H1 (cell line): ENCODE data around the gene CHCHD3. TPM values are rescaled to one million over a fixed set of nuclear protein-coding genes. Genes with fewer than 3 reads are reported as not detected.

Experiments
- CTCF ChIA-PET: fragments of 300-600 bp; sonication (Branson Sonifier 250); formaldehyde crosslinking; loops from one replicate; lab custom pipeline; 2021; ENCODE audit not compliant: partially characterized antibody; lab: Charles Lee
- POLR2A ChIA-PET: fragments of 300-600 bp; sonication (Branson Sonifier 250); formaldehyde crosslinking; loops from one replicate; lab custom pipeline; 2021; ENCODE audit warnings: inconsistent platforms; ENCODE audit not compliant: partially characterized antibody; lab: Charles Lee
- DNase-seq, 2 experiments: peaks; one replicate each; pipeline versions ENCODE4 v3.0.0 to v3.0.0-alpha.2; 2010 to 2022; ENCODE audit warnings: low spot score in 2 of 2, low read depth in 1 of 2, mixed read lengths in 1 of 2
- FAIRE-seq: peaks from 2 replicates; lab custom pipeline; 2011; peaks lifted over from hg19 to GRCh38; lab: Jason Lieb, UNC
- H2AFZ ChIP-seq: 2 replicates; pipeline ENCODE4 v1.8.1; 2012; ENCODE audit warnings: low read length, inconsistent platforms
- H2AK5ac ChIP-seq: 2 replicates; pipeline ENCODE4 v1.6.1; 2013; ENCODE audit warnings: low read depth, low read length
- H2BK120ac ChIP-seq: replicated peaks from 2 replicates; pipeline ENCODE3; 2013; ENCODE audit warnings: low read depth, low read length, inconsistent platforms
- H2BK12ac ChIP-seq: 2 replicates; pipeline ENCODE4 v1.6.1; 2013; ENCODE audit warnings: low read depth, low read length
- H2BK15ac ChIP-seq: 2 replicates; pipeline ENCODE4 v1.6.1; 2013; ENCODE audit warnings: low read length
- H2BK20ac ChIP-seq: 2 replicates; pipeline ENCODE4 v1.6.1; 2013; ENCODE audit warnings: low read length
- H2BK5ac ChIP-seq: 2 replicates; pipeline ENCODE4 v1.6.1; 2013; ENCODE audit warnings: low read depth, low read length
- H3K14ac ChIP-seq: 2 replicates; pipeline ENCODE4 v1.6.1; 2013; ENCODE audit warnings: inconsistent platforms; ENCODE audit not compliant: insufficient read length
- H3K18ac ChIP-seq: 2 replicates; pipeline ENCODE4 v1.6.1; 2013; ENCODE audit warnings: low read length; ENCODE audit errors: extremely low read depth
- H3K23ac ChIP-seq: 2 replicates; pipeline ENCODE4 v1.6.1; 2013; ENCODE audit warnings: inconsistent platforms; ENCODE audit not compliant: insufficient read length
- H3K23me2 ChIP-seq: 2 replicates; pipeline ENCODE4 v1.6.1; 2013; ENCODE audit warnings: low read depth, low read length
- H3K27ac ChIP-seq: 2 replicates; pipeline ENCODE4 v1.6.1; 2011; ENCODE audit warnings: low read depth, low read length, inconsistent platforms
- H3K27me3 ChIP-seq, 4 experiments: replicated peaks in 1 of 4; 1 replicate in 1 of 4; 2 replicates in 3 of 4; pipeline versions ENCODE4 v1.6.1 to v1.8.1; 2011 to 2013; ENCODE audit warnings: low read length in 3 of 4, mild to moderate bottlenecking in 3 of 4, inconsistent platforms in 2 of 4, mixed read lengths in 2 of 4, moderate library complexity in 1 of 4; ENCODE audit not compliant: control insufficient read depth in 3 of 4, insufficient read depth in 3 of 4; ENCODE audit errors: extremely low read depth in 1 of 4
- H3K36me3 ChIP-seq, 4 experiments: 2 replicates each; pipeline versions ENCODE4 v1.6.1 to v1.8.1; 2011 to 2013; ENCODE audit warnings: mild to moderate bottlenecking in 4 of 4, low read length in 3 of 4, moderate library complexity in 2 of 4, control low read depth in 1 of 4, inconsistent platforms in 1 of 4; ENCODE audit not compliant: insufficient read depth in 4 of 4, control insufficient read depth in 2 of 4
- H3K4ac ChIP-seq: replicated peaks from 2 replicates; pipeline ENCODE3; 2013; ENCODE audit warnings: low read length, low read depth, mixed read lengths, inconsistent platforms; ENCODE audit not compliant: insufficient read length
- H3K4me1 ChIP-seq, 4 experiments: replicated peaks in 1 of 4; 1 replicate in 1 of 4; 2 replicates in 3 of 4; pipeline versions ENCODE4 v1.6.1 to v1.8.1; 2011 to 2013; ENCODE audit warnings: low read length in 3 of 4, inconsistent platforms in 2 of 4, mixed read lengths in 1 of 4; ENCODE audit not compliant: insufficient read depth in 4 of 4, control insufficient read depth in 3 of 4
- H3K4me2 ChIP-seq, 2 experiments: 2 replicates each; pipeline versions ENCODE4 v1.6.1 to v1.8.1; 2011 to 2013; ENCODE audit warnings: low read depth in 2 of 2, low read length in 2 of 2, control low read depth in 1 of 2, inconsistent platforms in 1 of 2, mild to moderate bottlenecking in 1 of 2; ENCODE audit not compliant: insufficient read depth in 1 of 2
- H3K4me3 ChIP-seq, 4 experiments: fragments of 200-600, 300-600 bp in 1 of 4; sonication (generic), shearing (Covaris generic), sonication (Bioruptor Twin) in 1 of 4; 2 replicates each; pipeline versions ENCODE4 v1.5.1 to v1.8.1; 2011 to 2016; ENCODE audit warnings: low read length in 4 of 4, low read depth in 3 of 4, control low read depth in 2 of 4, inconsistent platforms in 2 of 4, mild to moderate bottlenecking in 2 of 4, mixed read lengths in 1 of 4, moderate library complexity in 1 of 4; ENCODE audit not compliant: insufficient read depth in 2 of 4; ENCODE audit errors: extremely low read depth in 1 of 4
- H3K56ac ChIP-seq: replicated peaks from 2 replicates; pipeline ENCODE3; 2013; ENCODE audit warnings: low read depth, mild to moderate bottlenecking, mixed read lengths, low read length, inconsistent platforms; ENCODE audit not compliant: insufficient read length
- H3K79me1 ChIP-seq: 2 replicates; pipeline ENCODE4 v1.6.1; 2013; ENCODE audit warnings: low read depth, low read length, control low read depth
- H3K79me2 ChIP-seq, 2 experiments: 2 replicates each; pipeline versions ENCODE4 v1.6.1 to v1.8.1; 2012 to 2013; ENCODE audit warnings: low read length in 2 of 2, mild to moderate bottlenecking in 2 of 2, inconsistent platforms in 1 of 2; ENCODE audit not compliant: insufficient read depth in 2 of 2, control insufficient read depth in 1 of 2
- H3K9ac ChIP-seq, 4 experiments: replicated peaks in 1 of 4; 1 replicate in 1 of 4; 2 replicates in 3 of 4; pipeline versions ENCODE4 v1.6.1 to v1.8.1; 2011 to 2013; ENCODE audit warnings: low read depth in 3 of 4, low read length in 3 of 4, control low read depth in 2 of 4, mild to moderate bottlenecking in 2 of 4, moderate library complexity in 2 of 4, inconsistent platforms in 1 of 4; ENCODE audit errors: extremely low read depth in 1 of 4
- H3K9me3 ChIP-seq, 2 experiments: 2 replicates each; pipeline versions ENCODE4 v1.6.1 to v1.8.1; 2012 to 2013; ENCODE audit warnings: mild to moderate bottlenecking in 2 of 2, moderate library complexity in 2 of 2, control low read depth in 1 of 2, inconsistent platforms in 1 of 2, low read depth in 1 of 2, low read length in 1 of 2, mixed read lengths in 1 of 2; ENCODE audit not compliant: insufficient read depth in 2 of 2
- H4K20me1 ChIP-seq, 2 experiments: replicated peaks in 1 of 2; 2 replicates each; pipeline versions ENCODE3 to v1.8.1; 2011 to 2013; ENCODE audit warnings: inconsistent platforms in 2 of 2, low read length in 2 of 2, mild to moderate bottlenecking in 1 of 2; ENCODE audit not compliant: insufficient read depth in 2 of 2, control insufficient read depth in 1 of 2
- H4K5ac ChIP-seq: 2 replicates; pipeline ENCODE4 v1.6.1; 2013; ENCODE audit warnings: low read length, low read depth, mixed read lengths, inconsistent platforms; ENCODE audit not compliant: insufficient read length
- H4K8ac ChIP-seq: 2 replicates; pipeline ENCODE4 v1.8.0; 2013; ENCODE audit warnings: mild to moderate bottlenecking, moderate library complexity, low read length, inconsistent platforms; ENCODE audit not compliant: insufficient read depth; ENCODE audit errors: extremely low read depth
- H4K91ac ChIP-seq: replicated peaks from 2 replicates; pipeline ENCODE3; 2013; ENCODE audit warnings: low read length, mixed read lengths, inconsistent platforms; ENCODE audit not compliant: insufficient read length
- EZH2 ChIP-seq: fragments of 200-600 bp; sonication (generic); IDR thresholded peaks from 2 replicates; pipeline ENCODE4 v1.7.1; 2012; ENCODE audit warnings: low read depth, mild to moderate bottlenecking, moderate library complexity, low read length, inconsistent platforms; ENCODE audit not compliant: severe bottlenecking
- KDM5A ChIP-seq: fragments of 200-600 bp; IDR thresholded peaks from 2 replicates; pipeline ENCODE4 v1.7.1; 2012; ENCODE audit warnings: mild to moderate bottlenecking, low read length, inconsistent platforms, mixed read lengths
- SP1 ChIP-seq: IDR thresholded peaks from 2 replicates; pipeline ENCODE4 v1.6.1; 2011; ENCODE audit warnings: low read depth, low read length
- WGBS, 2 experiments: shearing (Covaris generic) in 1 of 2; methylation state at CpG; one replicate each; pipeline versions ENCODE4 v1.1.6 to v1.1.7; 2013 to 2015; ENCODE audit warnings: low lambda C conversion rate in 2 of 2, mixed read lengths in 2 of 2, inconsistent platforms in 1 of 2, low coverage in 1 of 2, missing lambda C conversion rate in 1 of 2; ENCODE audit not compliant: insufficient replicate concordance in 2 of 2, insufficient coverage in 1 of 2, insufficient read length in 1 of 2; ENCODE audit errors: extremely low coverage in 1 of 2, missing lambda C conversion rate in 1 of 2; 5-methylcytosine and 5-hydroxymethylcytosine counted together
- polyA plus RNA-seq, 7 experiments: library from polyadenylated mRNA; depleted of rRNA in 3 of 7; stranded (reverse) in 5 of 7; unstranded in 2 of 7; fragments of >200 nt in 5 of 7; fragments of 200-250 nt in 2 of 7; gene quantifications; 1 replicate in 5 of 7; 2 replicates in 1 of 7; 4 replicates in 1 of 7; pipeline versions ENCODE4 v1.2.1 to v1.2.3, GENCODE V29; 2011 to 2013; ENCODE audit warnings: missing spikeins in 2 of 7, mixed read lengths in 2 of 7
- total RNA-seq: library from RNA; stranded (reverse); fragmentation: NEBNext Ultra II Directional; extraction: Animal tissue kit (Norgen Biotek cat#: 25700); gene quantifications from 2 replicates; pipeline ENCODE4 v1.2.1, GENCODE V29; 2021
- TF ChIP-seq, protein P1 (sequence below): IDR thresholded peaks from 2 replicates; pipeline ENCODE4 v1.6.1; 2012; ENCODE audit warnings: inconsistent platforms

Gene CHCHD3
- total and polyA plus RNA-seq, 2 of the 8 experiments (the other 6 are each of a cell fraction or from before 2014, with no cell fraction given) = 42.9 to 137 TPM

DNA sequence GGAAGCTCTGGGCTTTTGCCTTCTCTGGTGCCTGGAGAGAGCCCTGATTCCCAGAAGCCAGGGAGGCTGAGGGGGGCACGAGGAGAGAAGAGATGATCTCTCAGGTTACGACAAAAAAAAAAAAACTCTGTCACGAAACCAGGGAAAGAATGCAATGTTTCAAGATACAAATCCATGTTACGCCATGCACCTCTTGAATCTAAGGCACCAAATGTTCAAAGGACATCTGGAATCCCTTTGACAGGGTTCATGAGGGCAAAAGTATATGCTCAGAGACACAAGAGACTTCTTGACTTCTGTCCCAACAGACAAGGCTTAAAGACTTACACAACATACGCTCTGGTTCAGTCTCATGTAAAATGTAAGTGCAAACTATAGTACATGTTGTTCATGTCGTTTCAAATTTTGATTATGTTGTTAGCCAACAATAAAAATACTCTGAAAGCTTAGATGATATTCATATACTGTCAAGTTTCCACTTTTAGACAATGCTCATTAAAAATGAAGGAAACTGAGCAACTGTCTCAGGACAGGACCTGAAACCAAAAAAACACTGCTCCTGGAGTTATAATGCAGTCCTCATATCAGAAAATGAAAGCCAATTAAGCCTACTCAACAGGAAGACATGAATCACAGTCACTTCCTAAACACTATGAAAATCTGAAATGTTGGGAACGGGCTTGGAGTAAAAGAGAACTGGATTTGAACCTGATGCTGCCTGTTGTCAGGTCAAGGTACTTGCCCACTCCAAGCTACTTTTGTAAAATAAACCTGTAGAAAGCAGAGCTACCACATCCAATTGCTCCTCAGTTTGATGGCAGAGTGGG is 72.3 kb downstream of the CHCHD3 start:
- CTCF ChIA-PET = interaction anchor here (1.0 to 1.3 kb wide), 2 partner anchors 41 to 300 kb away, joined by 3 read pairs; no protein-coding TSS in a partner anchor
- peak; percentile 28 for FAIRE-seq
- TF ChIP-seq EZH2 (no peak), KDM5A (no peak), SP1 (no peak)
- TF ChIP-seq, protein P1, sequence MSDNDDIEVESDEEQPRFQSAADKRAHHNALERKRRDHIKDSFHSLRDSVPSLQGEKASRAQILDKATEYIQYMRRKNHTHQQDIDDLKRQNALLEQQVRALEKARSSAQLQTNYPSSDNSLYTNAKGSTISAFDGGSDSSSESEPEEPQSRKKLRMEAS = no peak

More for the DNA sequence above, 72.3 kb downstream of the CHCHD3 start:
- Histone ChIP-seq H3K4ac (no peak overlapping the region), H3K9ac (no peak overlapping the region), H2BK5ac (no peak overlapping the region), H3K79me1 (peaks cover 2% of the 10 kb centered on the region), H4K20me1 (peaks cover 2 to 4% of the 10 kb centered on the region in 2 experiments), H3K14ac (no peak overlapping the region), H2BK120ac (no peak overlapping the region), H3K27me3 (no peaks in the 10 kb centered on the region), H4K91ac (no peak overlapping the region), H3K4me2 (no peak overlapping the region), H3K79me2 (peaks cover 0 to 63% of the 10 kb centered on the region in 2 experiments; a peak in 2 of 4 replicates), H3K9me3 (no peaks in the 10 kb centered on the region), H3K23ac (no peak overlapping the region), H3K27ac (no peak overlapping the region), H2BK15ac (no peak overlapping the region), H3K56ac (no peak overlapping the region), H2AFZ (no peak overlapping the region), H4K8ac (no peak overlapping the region), H3K18ac (no peak overlapping the region), H3K4me3 (no peak overlapping the region), H3K36me3 (no peaks in the 10 kb centered on the region), H2BK12ac (no peak overlapping the region), H2AK5ac (no peak overlapping the region), H4K5ac (no peak overlapping the region), H2BK20ac (no peak overlapping the region), H3K23me2 (no peaks in the 10 kb centered on the region), H3K4me1 (no peaks in the 10 kb centered on the region; a peak in 1 of 7 replicates)
- POLR2A ChIA-PET = no interaction called here
- WGBS, 2 experiments = 86% methylated on average over 7 of the region's 7 CpGs; no CpG with 5 or more reads in 1 of the 2 experiments
- no peak for DNase-seq
